ENCODE results near the gene POLR3A.

POLR3A gene

DNA sequence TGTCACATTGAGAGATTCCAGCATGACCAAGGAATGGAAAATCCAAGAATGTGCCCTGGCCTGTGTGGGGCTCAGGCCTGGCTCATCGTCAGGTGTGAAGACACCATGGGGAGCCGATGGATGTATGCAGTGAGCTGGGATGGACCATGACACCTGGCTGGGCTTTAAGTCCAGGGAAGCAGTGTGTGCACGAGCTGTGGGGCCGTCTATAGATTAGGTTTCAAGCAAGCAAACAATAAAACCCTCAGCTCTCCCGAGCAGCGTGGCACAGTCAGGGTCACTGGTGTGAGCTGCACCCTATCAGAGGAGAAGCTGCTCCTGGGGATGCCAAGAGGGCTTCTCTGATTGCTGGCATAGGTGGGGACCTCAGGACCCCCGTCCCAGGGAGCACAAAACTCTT, 52.3 kb downstream of the POLR3A start:
- DNase-seq = no peak

DNA sequence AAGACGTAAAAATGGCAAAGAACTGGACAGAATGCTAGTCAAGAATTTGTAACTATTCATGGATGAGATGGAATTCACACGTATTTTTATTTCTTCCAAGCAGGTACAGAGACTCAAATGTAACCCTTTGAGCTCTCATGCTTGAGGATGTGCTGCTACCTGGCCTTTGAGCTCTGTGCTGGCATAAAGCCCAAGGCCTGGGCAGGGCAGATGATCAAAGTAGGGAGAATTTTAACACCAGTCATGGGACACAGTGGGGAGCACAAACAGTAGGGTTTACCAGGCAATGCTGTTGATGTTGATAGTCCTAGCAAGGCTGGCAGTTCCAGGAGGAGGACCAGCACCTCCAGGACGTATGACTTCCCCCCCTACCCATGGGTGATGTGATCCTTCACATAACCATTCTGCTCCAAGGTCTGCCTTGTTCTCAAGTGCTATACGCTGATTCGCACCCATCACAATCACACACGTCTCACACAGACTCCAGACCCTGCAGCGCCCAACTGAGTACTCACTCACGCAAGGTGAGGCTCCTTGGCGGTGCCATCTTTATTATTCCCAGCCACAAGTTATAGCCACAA, 54.1 kb downstream of the POLR3A start:
- DNase-seq = no peak

DNA sequence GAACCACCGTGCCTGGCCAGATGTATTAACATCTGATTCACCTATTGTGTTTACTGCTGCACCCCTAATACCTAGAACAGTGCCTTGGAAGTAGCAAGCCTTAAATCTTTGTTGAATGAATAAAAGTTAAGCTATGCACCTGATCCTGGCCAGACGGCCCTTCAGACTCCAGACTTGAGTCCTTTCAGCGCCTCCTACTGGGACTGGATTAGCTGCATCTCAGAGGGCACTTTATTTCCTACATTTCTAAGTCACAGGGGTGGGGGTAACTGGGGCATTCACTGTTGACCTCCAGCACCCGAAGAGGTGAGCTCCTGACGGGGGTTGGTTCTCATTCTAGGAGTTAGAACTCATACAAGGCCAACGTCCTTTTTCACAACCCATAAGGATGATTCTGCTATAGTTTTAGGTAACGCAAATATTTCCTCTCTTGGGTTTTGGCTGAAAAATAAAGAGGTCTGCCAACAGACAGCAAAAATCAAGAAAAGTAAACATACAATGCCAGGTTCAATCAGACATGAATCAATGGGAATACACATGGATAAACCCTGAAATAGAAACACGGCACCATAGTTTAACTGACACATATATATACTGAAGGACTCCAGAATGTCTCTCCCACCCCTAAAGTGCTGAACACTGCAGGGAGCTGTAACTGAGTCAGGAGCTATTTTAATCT, 54.8 kb downstream of the POLR3A start:
- DNase-seq = no peak

DNA sequence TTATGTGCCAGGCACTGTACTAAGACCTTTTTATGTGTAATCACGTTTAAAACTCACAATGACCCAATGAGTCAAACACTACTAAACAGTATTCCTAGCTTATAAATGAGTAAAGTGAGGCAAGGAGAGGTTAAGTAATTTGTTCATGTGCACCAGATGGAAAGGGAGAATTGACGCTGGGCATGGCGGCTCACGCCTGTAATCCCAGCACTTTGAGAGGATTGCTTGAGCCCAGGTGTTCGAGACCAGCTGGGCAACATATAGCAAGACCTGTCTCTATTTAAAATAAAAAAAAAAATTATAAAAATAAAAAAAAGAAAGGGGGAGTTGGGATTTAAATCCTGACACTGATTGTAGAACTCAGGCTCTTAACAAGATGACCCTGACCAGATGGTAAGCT, 56.0 kb downstream of the POLR3A start:
- no peak for DNase-seq

DNA sequence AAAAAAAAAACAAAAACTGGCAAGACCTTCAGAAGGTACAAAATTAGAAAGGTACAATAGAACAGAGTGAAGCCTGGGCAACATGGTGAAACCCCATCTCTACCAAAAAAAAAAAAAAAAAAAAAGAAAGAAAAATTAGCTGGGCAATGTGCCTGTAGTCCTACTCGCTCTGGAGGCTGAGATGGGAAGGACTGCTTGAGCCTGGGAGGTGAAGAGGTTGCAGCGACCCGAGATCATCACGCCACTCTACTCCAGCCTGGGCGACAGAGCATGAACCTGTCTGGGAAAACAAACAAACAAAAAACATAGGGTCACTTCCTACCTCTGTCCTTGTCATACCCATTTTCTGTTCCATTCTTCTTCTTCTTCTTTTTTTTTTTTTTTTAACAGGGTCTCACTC, 57.2 kb downstream of the POLR3A start:
- no peak for DNase-seq

DNA sequence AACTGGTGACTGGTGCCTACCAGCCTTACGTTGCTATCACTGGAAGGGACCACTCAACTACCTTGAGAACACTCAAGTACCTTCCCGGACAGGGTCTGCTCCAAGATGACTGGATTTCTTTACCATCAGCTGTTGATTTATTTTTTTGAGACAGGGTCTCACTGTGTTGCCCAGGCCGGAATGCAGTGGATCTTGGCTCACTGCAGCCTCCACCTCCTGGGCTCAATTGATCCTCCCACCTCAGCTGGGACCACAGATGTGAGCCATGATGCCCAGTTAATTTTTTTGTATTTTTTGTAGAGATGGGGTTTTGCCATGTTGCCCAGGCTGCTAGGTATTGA, 57.5 kb downstream of the POLR3A start:
- no peak for DNase-seq

DNA sequence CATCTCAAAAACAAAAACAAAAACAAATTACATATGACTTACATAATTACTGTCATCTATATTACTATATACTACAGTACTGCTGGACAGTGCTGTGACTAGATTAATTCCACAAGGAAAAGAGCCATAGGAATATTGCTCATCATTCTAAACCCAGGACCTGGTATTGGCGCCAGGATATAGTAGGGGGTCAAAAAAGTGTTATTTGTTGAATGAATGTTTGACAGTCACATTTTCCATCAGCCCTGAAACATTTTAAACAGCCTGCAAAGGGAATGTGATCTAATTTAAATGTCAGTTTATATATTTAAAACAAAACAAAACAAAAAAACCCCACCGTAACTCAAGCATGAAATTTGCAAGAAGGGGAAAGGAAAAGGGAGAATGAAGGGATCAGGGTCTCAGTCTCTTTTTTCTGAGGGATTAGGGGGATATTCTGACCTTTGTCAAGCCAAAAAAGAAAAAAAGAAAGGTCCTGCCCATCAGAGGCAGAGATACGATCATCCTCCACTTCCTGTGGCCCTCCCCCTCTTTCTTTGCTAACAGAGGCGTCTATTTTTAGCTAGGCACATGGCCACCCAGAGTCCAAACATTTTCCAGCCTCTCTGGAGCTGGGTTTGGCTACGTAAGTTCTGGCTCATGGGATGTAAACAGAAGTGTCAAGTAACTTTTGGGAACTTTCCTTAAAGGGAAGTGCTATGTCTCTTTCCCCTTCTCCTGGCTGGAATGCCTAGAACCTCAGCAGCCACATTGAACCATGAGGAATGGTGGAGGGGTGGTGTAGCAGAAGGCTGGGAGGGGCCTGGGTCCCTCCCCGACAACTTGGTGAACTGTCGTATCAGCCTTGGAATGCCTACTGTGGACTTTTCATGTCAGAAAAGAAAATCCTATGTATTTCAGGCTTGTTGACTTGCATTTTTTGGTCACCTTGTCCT, 58.2 kb downstream of the POLR3A start:
- no peak for DNase-seq

DNA sequence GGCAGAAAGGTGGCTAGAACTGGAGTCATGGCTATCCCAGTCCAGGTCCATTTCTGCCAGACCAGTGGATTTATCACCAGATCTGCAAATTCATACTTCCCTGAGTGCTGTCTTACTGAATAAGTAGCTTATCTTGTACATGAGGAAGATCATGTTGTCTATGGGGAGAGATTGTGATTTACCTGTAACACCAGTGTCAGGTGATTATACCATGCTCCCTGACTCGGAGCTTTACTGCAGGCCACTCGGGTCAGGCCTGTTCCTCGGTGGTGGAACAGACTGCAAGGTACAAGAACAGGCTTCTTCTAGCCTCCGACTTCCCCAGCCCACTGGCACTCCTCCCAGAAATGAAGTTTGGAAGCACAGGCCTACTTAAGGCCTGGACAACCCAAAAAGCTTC, 60.2 kb downstream of the POLR3A start:
- DNase-seq = no peak

DNA sequence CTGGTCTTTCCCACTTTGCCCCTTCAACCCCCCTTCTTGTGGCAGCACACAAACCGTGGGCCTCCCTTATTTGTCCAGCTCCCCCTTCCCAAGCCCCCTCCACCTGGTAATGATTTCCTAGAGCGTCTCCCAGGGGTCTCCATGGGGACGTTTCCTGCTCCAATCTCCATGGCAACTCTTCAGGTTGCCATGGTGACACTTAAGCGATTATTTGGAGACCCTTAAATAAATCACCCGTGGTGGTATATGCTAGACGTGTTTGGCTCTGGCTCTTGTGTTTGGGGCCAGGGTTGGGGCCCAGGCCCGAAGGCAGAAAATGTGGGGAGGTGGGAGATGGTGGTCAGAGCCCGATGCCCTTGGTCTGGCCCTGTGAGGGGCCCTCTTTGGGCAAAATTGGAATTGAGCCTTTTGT, 61.7 kb downstream of the POLR3A start:
- DNase-seq = no peak

DNA sequence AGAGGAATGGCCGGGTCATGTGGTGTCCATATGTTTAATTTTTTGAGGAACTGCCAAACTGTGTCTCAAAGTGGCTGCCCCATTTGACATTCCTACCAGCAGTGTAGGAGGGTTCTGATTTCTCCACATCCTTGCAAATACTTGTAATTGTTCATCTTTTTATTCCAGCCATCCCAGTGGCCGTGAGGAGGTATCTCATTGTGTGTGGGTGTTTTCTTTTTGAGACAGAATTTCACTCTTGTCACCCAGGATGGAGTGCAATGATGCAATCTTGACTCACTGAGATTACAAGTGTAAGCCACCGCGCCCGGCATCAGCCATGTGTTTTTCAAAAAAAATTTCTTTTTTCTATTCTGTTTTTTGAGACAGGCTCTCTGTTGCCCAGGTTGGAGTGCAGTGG, 64.0 kb downstream of the POLR3A start:
- no peak for DNase-seq

DNA sequence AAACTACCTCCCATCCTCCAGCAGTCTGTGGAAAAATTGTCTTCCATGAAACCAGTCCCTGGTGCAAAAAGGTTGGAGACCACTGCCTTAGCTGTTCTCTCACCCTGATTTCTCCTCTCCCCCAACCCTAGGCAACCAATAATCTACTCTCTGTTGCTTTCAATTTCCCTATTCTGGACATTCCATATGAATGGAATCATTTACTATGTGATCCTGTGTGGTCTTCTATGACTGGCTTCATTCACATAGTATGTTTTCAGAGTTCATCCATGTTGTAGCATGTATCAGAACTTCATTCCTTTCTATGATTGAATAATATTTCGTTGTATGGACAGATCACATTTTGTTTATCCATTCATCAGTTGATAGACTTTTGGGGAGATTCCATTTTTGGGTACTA, 64.5 kb downstream of the POLR3A start:
- DNase-seq = no peak

DNA sequence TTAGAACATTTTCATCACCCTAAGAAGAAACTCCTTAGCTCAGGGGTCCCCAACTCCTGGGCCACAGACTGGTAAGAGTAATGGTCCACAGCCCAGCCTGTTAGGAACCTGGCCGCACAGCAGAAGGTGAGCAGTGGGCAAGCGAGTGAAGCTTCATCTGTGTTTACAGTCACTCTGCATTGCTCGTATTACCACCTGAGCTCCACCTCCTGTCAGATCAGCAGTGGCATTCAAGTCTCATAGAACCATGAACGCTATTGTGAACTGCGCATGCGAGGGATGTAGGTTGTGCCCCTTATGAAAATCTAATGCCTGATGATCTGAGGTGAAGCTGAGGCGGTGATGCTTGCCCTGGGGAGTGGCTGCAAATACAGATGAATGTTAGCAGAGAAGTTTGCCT, 65.4 kb downstream of the POLR3A start:
- no peak for DNase-seq

DNA sequence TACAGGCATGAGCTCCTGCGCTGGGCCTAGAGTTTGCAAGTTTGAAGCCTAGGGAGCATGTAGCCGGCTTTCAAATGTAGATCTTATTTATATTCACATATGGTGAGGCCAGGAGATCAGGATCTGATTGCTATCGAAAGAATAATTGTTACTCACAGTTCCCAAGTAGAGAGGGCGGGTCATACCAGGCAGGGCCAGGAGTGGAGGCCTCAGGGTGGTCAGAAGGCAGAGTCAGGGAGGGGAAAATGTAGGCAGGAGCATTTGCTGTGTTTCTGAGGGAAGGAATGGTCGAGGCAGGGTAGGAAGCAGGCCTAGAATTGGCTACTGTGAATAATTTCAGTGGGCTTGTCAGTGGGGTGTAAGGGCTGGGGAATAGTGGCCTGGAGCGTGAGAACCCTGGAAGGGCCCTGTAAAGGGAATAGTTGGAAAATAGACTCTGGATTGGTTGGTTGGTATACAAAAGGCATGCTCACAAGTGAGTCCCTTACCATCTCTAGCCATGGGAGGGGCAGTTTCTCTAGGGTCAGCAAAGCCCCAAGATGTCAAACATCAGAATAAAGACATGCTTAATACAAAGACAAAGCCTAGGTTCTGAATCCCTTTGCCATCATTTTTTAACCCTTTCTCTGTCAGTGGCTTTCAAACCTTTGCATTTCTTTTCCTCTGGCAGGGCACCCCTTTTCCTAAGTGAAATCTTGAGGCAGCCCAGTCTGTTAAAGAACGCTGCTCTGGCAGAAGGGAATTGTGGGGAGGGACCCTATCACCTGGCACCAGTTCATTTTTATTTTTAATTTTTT, 66.8 kb downstream of the POLR3A start:
- DNase-seq = no peak

DNA sequence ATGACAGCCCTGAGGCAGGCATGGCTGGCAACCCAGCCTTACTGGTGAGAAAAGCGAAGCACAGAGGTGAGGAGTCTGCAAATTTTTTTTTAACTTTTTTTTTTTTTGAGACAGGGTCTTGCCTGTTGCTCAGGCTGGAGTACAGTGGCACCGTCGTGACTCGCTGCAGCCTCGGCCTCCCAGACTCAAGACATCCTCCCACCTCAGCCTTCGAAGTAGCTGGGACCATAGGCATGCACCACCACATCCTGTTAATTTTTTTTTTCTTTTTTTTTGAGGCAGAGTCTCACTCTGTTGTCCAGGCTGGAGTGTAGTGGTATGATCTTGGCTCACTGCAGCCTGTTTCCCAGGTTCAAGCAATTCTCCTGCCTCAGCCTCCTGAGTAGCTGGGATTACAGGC, 67.6 kb downstream of the POLR3A start:
- DNase-seq = no peak

DNA sequence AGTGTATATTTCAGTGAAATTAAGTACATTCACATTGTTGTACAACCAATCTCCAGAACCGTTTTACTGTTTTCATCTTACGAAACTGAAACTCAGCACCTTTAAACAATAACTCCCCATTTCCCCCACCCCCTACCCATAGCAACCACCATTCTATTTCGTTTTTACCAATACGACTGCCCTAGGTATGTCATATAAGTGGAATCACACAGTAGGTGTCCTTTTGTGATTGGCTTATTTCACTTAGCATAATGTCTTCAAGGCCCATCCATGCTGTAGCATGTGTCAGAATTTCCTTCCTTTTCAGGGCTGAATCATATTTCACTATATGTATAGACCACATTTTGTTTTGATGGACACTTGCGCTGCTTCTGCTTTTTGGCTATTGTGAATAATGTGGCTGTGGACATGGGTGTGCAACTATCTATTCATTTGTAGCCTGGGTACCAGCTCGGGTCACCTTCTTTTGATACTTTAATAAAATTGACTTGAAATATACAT, 68.4 kb downstream of the POLR3A start:
- DNase-seq = no peak

DNA sequence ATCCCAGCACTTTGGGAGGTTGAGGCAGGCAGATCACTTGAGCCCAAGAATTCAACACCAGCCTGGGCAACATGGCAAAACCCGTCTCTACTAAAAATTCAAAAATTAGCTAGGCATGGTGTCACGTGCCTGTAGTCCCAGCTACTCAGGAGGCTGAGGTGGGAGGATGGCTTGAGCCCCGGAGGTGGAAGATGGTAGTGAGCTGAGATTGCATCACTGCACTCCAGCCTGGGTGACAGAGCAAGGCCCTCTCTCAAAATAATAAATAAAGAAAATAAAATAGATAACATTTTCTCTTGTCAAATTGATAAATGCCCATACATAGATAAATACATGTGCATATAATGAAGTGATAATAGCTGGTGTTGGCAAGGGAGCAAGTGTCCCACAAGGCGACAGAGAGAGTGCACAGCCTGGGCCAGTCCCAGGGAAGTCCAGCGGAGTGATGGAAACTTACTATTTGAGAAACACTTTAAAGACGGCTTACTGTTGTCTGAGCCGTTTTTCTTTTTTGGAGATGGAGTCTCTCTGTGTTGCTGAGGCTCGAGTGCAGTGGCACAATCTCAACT, 69.3 kb downstream of the POLR3A start:
- DNase-seq = no peak

DNA sequence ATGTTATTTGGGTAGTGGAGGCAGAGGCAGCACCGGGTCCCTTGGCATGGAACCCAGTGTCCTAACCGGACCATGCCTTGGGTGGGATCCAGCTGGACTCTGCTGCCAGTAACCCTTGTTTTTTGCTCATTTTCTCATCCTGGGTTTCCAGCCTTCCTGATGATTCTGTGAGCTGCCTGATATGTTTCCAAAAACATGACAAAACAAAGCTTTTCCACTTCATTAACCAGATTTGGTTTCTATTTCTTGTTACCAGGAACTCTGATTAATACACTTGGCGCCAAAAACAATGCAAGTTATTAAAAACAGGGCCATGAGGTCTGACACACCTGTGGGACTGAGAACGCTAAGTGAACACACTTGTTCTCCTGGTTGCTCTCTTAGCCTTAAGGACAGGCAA, 69.9 kb downstream of the POLR3A start:
- no peak for DNase-seq

DNA sequence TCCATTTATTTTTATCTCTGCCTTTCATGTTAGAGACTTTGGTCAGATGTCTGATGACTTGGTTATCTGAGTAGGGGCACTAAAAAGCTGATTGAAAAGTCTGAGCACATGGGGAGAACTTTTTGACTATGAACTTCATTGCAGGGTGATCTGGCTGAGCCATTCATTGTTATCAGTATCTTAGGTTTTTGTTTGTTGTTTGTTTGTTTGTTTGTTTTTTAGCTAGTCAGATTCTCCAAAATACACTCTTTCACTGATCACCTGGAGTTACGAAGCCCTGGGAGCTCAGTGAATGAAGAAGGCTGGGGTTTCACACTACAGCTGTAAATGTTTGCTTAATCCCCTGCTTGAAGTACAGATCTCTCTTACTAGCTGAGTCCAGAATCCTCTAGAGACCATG, 74.2 kb downstream of the POLR3A start:
- DNase-seq = no peak

DNA sequence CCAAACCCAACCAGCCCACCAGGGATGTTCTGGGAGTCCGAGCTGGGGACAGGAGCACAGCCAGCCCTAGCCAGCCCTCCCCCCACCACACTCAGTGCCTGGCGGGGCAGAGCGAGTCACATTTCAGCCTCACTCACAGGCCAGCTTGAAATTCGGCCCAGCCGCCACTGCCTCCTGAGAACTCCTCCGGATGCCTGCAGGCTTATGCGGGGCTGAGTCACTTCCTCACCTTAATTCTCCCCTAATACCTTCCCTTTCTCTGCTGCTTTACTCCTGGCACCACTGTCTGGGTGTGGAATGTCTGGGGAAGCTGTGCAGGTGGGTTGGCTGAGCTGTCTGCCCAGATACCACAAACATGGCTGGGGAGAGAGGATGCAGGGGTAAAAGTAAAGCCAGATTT, 80.1 kb downstream of the POLR3A start:
- DNase-seq = no peak

DNA sequence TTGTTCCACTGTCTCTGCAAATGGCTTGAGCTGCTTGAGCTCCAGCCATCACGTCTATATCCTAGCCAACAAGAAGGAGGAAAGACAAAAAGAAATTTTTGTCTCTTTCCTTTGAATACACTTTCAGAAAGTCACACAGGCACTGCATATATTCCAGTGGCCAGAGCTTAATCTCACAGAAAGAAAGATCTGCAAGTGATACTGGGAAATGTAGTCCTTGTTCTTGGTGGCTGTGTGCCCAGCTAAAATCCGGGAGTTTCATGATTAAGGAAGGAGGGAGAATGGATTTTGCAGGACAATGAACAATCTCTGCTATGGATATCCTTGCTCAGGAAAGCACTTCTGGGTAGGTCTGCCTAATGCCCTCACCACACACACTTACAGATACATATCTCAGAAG, 83.2 kb downstream of the POLR3A start:
- no peak for DNase-seq

DNA sequence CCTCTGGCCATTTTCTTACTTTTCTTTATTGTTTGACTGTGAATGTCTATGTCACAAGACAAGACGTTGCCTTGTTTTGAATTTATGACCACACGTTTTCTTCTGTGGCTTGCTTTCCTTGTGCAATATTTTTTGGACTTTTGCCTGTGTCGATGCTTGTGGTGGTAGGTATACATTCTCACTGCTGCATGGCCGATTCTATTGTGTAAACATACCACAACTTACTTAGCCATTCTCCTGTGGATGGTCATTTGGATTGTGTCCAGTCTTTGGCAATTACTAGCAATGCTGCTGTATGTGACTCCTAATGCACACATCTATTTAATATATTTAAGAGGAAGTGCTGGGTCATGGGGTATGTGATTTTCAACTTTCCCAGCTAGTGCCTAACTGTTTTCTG, 84.8 kb downstream of the POLR3A start:
- no peak for DNase-seq

DNA sequence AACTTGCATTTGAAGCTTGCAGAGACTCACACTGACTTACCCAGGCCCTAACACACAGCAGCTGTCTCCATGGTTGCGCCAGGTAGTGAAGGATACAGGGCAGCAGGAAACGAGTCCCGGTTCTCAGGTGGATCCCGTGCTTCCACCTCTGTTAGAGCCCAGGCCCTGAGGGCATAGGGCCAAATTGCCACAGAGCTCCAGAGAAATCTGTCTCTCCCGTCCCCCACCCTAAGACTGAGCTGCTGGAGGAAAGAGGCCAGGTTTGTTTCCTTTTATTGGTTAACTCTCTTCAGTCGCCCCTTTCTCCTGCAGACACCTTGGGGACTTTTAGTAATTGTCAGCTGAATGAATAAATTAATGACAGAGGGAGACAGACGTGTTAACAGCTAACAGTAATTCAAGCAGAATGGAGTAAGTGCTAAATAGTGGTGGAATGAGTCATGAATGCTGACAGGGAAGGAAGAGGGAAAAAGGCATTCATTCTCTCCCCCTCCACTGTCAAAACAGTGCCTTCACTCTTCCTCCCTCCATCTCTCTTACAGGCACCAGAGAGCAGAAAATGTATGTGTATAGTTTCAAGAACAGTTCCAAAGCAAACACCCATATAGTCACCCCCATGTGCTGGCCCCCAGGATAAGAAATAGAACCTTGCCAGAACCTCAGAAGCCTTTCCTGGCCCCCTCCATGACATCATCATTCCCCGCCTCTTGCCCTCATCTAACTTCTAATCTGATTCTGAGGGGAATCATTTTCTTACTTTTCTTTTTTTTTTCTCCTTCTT, 86.0 kb downstream of the POLR3A start:
- no peak for DNase-seq

Data from activated T-cell treated with anti-CD3 and anti-CD28 coated beads, Interleukin-2, amount 50 U/mL, for 1 hour (primary cell).